ENCODE data around the gene SHH. TPM values are rescaled to one million over a fixed set of nuclear protein-coding genes. Genes with fewer than 3 reads are reported as not detected.

SHH gene
- total and polyA plus RNA-seq, 2 of the 13 experiments (the other 11 are each of a cell fraction or from before 2014, with no cell fraction given), result 1.9 to 3.4 TPM

DNA sequence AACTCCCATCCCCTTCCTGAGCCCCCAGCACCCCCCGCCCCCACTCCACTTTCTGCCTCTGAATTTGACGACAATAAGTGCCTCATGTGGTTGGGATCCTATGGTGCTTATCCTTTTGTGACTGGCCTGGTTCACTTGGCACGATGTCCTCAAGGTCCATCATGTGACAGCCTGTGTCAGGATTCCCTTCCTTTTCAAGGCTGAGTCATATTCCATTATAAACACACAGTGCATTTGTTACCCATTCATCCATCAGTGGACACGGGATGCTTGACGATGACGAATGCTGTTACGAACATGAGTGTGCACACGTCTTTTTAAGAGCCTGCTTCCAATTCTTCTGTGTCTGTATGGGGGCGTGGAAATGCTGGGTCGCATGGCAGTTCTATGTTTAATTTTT lies 26.7 kb downstream of the SHH start:
- ChIA-PET POLR2A (no interaction called here), CTCF (ENCODE audit: low intra/inter-chr PET ratio, low total read pairs) (no interaction called here)
- DNase-seq (ENCODE audit: low spot score) (no peak), ATAC-seq (no peak), FAIRE-seq (no peak)
- H3K4me2 ChIP-seq (ENCODE audit: low read depth, low read length), result no peak overlapping the region
- intact Hi-C loops (cut with micrococcal nuclease; ENCODE audit: unreplicated experiment), result no loop called here
- peaks cover 22% of the 10 kb centered on the region for H3K4me1 ChIP-seq (ENCODE audit: insufficient read depth, low read length)
- H4K20me1 ChIP-seq (ENCODE audit: insufficient read depth, low read length), result no peaks in the 10 kb centered on the region
- in situ Hi-C loops (cut with HindIII; ENCODE audit: extremely low pct_ligation_motif_present, low pct_unique_long_range_greater_than_20kb), result no loop called here
- BruUV-seq (replicated peaks), result no TSS peak
- H3K36me3 ChIP-seq (replicated peaks in 1 of 2; ENCODE audit: control insufficient read depth in 1 of 2, insufficient read depth in 2 of 2, low read length in 2 of 2), result peaks cover 5 to 15% of the 10 kb centered on the region in 2 experiments; a peak in 4 of 5 replicates
- no peaks in the 10 kb centered on the region for H3K27me3 ChIP-seq (ENCODE audit: control insufficient read depth in 1 of 2, insufficient read depth in 2 of 2, low read length in 2 of 2)
- H2AFZ ChIP-seq (ENCODE audit: low read length), result no peak overlapping the region
- WGBS (ENCODE audit: low lambda C conversion rate), result 88% methylated on average over 10 of the region's 10 CpGs
- TF ChIP-seq HIVEP1 (CRISPR knock-in tag; IDR thresholded peaks at IDR 0.05), result no peak
- TF ChIP-seq NFE2L2 (IDR thresholded peaks at IDR 0.05; ENCODE audit: low read length), result no peak
- no peak for TF ChIP-seq IRF1 (CRISPR knock-in tag; IDR thresholded peaks at IDR 0.05; ENCODE audit: low read depth)
- no peak for TF ChIP-seq FOXA1 (IDR thresholded peaks at IDR 0.05)
- no peak for TF ChIP-seq FOXA1 (CRISPR knock-in tag; IDR thresholded peaks at IDR 0.05)
- no peak for TF ChIP-seq ZNF530 (CRISPR knock-in tag; IDR thresholded peaks at IDR 0.05; ENCODE audit: low read depth)
- TF ChIP-seq ZNF652 (CRISPR knock-in tag; IDR thresholded peaks at IDR 0.05; ENCODE audit: borderline replicate concordance, low read depth), result no peak
- TF ChIP-seq PHF8 (CRISPR knock-in tag; IDR thresholded peaks at IDR 0.05), result no peak
- no peak for TF ChIP-seq RORA (CRISPR knock-in tag; IDR thresholded peaks at IDR 0.05)
- TF ChIP-seq ZNF616 (CRISPR knock-in tag; IDR thresholded peaks at IDR 0.05; ENCODE audit: low read depth), result no peak
- no peak for TF ChIP-seq CREB3 (CRISPR knock-in tag; IDR thresholded peaks at IDR 0.05)
- TF ChIP-seq ZNF710 (CRISPR knock-in tag; IDR thresholded peaks at IDR 0.05; ENCODE audit: borderline replicate concordance), result no peak
- TF ChIP-seq ONECUT2 (CRISPR knock-in tag; IDR thresholded peaks at IDR 0.05), result no peak
- TF ChIP-seq NR1H2 (CRISPR knock-in tag; IDR thresholded peaks at IDR 0.05; ENCODE audit: borderline replicate concordance, low read depth), result no peak
- no peak for TF ChIP-seq NCOR1 (IDR thresholded peaks at IDR 0.05; ENCODE audit: borderline replicate concordance, low read length)
- no peak for TF ChIP-seq NR2F1 (CRISPR knock-in tag; IDR thresholded peaks at IDR 0.05)
- TF ChIP-seq KLF11 (CRISPR knock-in tag; IDR thresholded peaks at IDR 0.05), result no peak
- no peak for TF ChIP-seq ZNF781 (CRISPR knock-in tag; IDR thresholded peaks at IDR 0.05; ENCODE audit: borderline replicate concordance, not compliant biosample characterization)
- no peak overlapping the region for H3K4me3 ChIP-seq (replicated peaks in 1 of 3; ENCODE audit: insufficient read depth in 1 of 3, low read depth in 2 of 3, low read length in 3 of 3)
- no peaks in the 10 kb centered on the region for H3K9me3 ChIP-seq (ENCODE audit: low read length)
- H3K27ac ChIP-seq (ENCODE audit: extremely low read length, insufficient read depth, low read length), result no peak overlapping the region
- H3K9ac ChIP-seq (ENCODE audit: insufficient read depth, low read depth, low read length), result no peak overlapping the region
- no peaks in the 10 kb centered on the region for H3K79me2 ChIP-seq (ENCODE audit: insufficient read depth, low read length)

Data from HepG2 (cell line).